OCI-LY7 (cell line): ENCODE measurements around the gene CEP20. TPM values are rescaled to one million over a fixed set of nuclear protein-coding genes. Genes with fewer than 3 reads are reported as not detected.

ENCODE experiments used
- BruUV-seq: library from RNA; stranded (reverse); fragments of 400-500 nt; replicated peaks from 2 replicates; lab custom pipeline; 2021; lab: Mats Ljungman, UMichigan
- CTCF ChIA-PET: fragments of 300-600 bp; sonication (Branson Sonifier 250); formaldehyde crosslinking; loops from one replicate; lab custom pipeline; 2022; ENCODE audit warnings: antibody characterized with exemption; ENCODE audit not compliant: unreplicated experiment; lab: Charles Lee
- POLR2A ChIA-PET: fragments of 300-600 bp; sonication (Branson Sonifier 250); formaldehyde crosslinking; loops from one replicate; lab custom pipeline; 2022; ENCODE audit warnings: antibody characterized with exemption; lab: Charles Lee
- DNase-seq: peaks from one replicate; pipeline ENCODE4 v3.0.0-alpha.2; 2015; ENCODE audit warnings: low spot score
- H2AFZ ChIP-seq: fragments of 200-600 bp; sonication (generic), shearing (Covaris generic); 2 replicates; pipeline ENCODE4 v1.6.1; 2014; ENCODE audit warnings: mild to moderate bottlenecking, antibody characterized with exemption, low read length, moderate library complexity
- H3K27ac ChIP-seq: fragments of 200-600 bp; sonication (generic); 2 replicates; pipeline ENCODE4 v1.5.1; 2014; ENCODE audit warnings: mixed run types, low read depth, mild to moderate bottlenecking, moderate library complexity, low read length, inconsistent platforms; ENCODE audit not compliant: poor library complexity, severe bottlenecking
- H3K36me3 ChIP-seq: fragments of 200-600 bp; sonication (generic); 2 replicates; pipeline ENCODE4 v1.6.1; 2014; ENCODE audit warnings: mild to moderate bottlenecking, antibody characterized with exemption, low read length, moderate library complexity, mixed read lengths; ENCODE audit not compliant: insufficient read depth
- H3K4me1 ChIP-seq: fragments of 200-600 bp; sonication (generic); 2 replicates; pipeline ENCODE4 v1.5.1; 2014; ENCODE audit warnings: mild to moderate bottlenecking, low read length; ENCODE audit not compliant: insufficient read depth, poor library complexity, severe bottlenecking
- H3K4me2 ChIP-seq: fragments of 200-600 bp; sonication (generic); 2 replicates; pipeline ENCODE4 v1.6.1; 2014; ENCODE audit warnings: mild to moderate bottlenecking, low read length
- H3K4me3 ChIP-seq: fragments of 200-600 bp; sonication (generic); 2 replicates; pipeline ENCODE4 v1.5.1; 2014; ENCODE audit warnings: mild to moderate bottlenecking, low read depth, low read length; ENCODE audit not compliant: poor library complexity, severe bottlenecking
- H3K79me2 ChIP-seq: fragments of 200-600 bp; sonication (generic); 2 replicates; pipeline ENCODE4 v1.6.1; 2016; ENCODE audit warnings: low read depth, mild to moderate bottlenecking, low read length, moderate library complexity, mixed read lengths; ENCODE audit not compliant: insufficient read depth
- H3K9me2 ChIP-seq: fragments of 200-600 bp; sonication (generic); 2 replicates; pipeline ENCODE4 v1.6.1; 2016; ENCODE audit warnings: mild to moderate bottlenecking, low read length, mixed read lengths; ENCODE audit not compliant: insufficient read depth
- H3K9me3 ChIP-seq: fragments of 200-600 bp; sonication (generic); 2 replicates; pipeline ENCODE4 v1.6.1; 2014; ENCODE audit warnings: mild to moderate bottlenecking, mixed run types, low read length, mixed read lengths
- H4K20me1 ChIP-seq: fragments of 200-600 bp; sonication (generic); 2 replicates; pipeline ENCODE4 v1.6.1; 2014; ENCODE audit warnings: mild to moderate bottlenecking, antibody characterized with exemption, low read length, moderate library complexity, mixed read lengths; ENCODE audit not compliant: insufficient read depth
- CTCF ChIP-seq: fragments of 200-600 bp; sonication (generic); conservative IDR thresholded peaks from 2 replicates; pipeline ENCODE4 v1.5.1; 2014; ENCODE audit warnings: mild to moderate bottlenecking, antibody characterized with exemption, low read length, moderate library complexity, mixed read lengths
- EZH2phosphoT487 ChIP-seq: fragments of 200-600 bp; sonication (generic); IDR thresholded peaks from 2 replicates; pipeline ENCODE4 v1.6.1; 2018; ENCODE audit warnings: low read depth, borderline replicate concordance, mild to moderate bottlenecking, mixed run types, antibody characterized with exemption, low read length, moderate library complexity, mixed read lengths
- intact Hi-C: fragments of 100-400 bp; cut with micrococcal nuclease; formaldehyde crosslinking; loops from one replicate; pipeline ENCODE4 v1.10.0; 2022; ENCODE audit not compliant: unreplicated experiment
- total RNA-seq, 2 experiments: library from RNA; depleted of rRNA in 1 of 2; stranded (reverse); fragments of >200 nt in 1 of 2; shearing (Covaris generic) in 1 of 2; gene quantifications; 2 replicates each; pipeline ENCODE4 v1.2.3, GENCODE V29; 2014 to 2022

The CEP20 gene
- total RNA-seq, 2 experiments from 2014 or later = 36.6 to 62.8 TPM

GRCh38 chr16:15899538-15900100 lies 11.2 kb upstream of the CEP20 start:
- no peaks in the 10 kb centered on the region for H3K36me3 ChIP-seq
- no peak overlapping the region for H3K4me2 ChIP-seq
- no TSS peak for BruUV-seq
- ChIA-PET POLR2A (no interaction called here), CTCF (no interaction called here)
- H2AFZ ChIP-seq = no peak overlapping the region; the same call in 1 of the 2 replicates
- no peak overlapping the region for H3K27ac ChIP-seq
- H3K4me1 ChIP-seq = peaks cover 23% of the 10 kb centered on the region
- no peak overlapping the region for H3K4me3 ChIP-seq
- no peaks in the 10 kb centered on the region for H4K20me1 ChIP-seq
- DNase-seq = no peak
- no peaks in the 10 kb centered on the region for H3K79me2 ChIP-seq
- no peak for TF ChIP-seq CTCF
- no peak for TF ChIP-seq EZH2phosphoT487
- intact Hi-C loops = no loop called here
- no peaks in the 10 kb centered on the region for H3K9me3 ChIP-seq
- H3K9me2 ChIP-seq = no peaks in the 10 kb centered on the region

GRCh38 chr16:15898654-15899053 lies 10.3 kb upstream of the CEP20 start:
- Histone ChIP-seq H3K4me3 (no peak overlapping the region), H2AFZ (no peak overlapping the region), H3K27ac (no peak overlapping the region), H4K20me1 (no peaks in the 10 kb centered on the region), H3K79me2 (no peaks in the 10 kb centered on the region), H3K4me1 (peaks cover 23% of the 10 kb centered on the region), H3K9me2 (no peaks in the 10 kb centered on the region), H3K36me3 (no peaks in the 10 kb centered on the region), H3K4me2 (no peak overlapping the region; the same call in 1 of the 2 replicates), H3K9me3 (no peaks in the 10 kb centered on the region)
- POLR2A ChIA-PET = no interaction called here
- no TSS peak for BruUV-seq
- DNase-seq = no peak
- intact Hi-C loops = no loop called here
- TF ChIP-seq EZH2phosphoT487 = no peak
- no peak for TF ChIP-seq CTCF
- CTCF ChIA-PET = no interaction called here

GRCh38 chr16:15897834-15898254 lies 9.4 kb upstream of the CEP20 start:
- POLR2A ChIA-PET = interaction anchor here (0.5 to 1.2 kb wide), 4 partner anchors 9 to 69 kb away, joined by 3 read pairs; partner anchors contain the start of gene CEP20
- CTCF ChIA-PET = no interaction called here
- Histone ChIP-seq H3K79me2 (no peaks in the 10 kb centered on the region), H3K9me3 (no peaks in the 10 kb centered on the region), H3K9me2 (no peaks in the 10 kb centered on the region), H3K27ac (no peak overlapping the region), H3K4me3 (peak overlapping the region; percentile 2), H3K36me3 (no peaks in the 10 kb centered on the region), H3K4me1 (peaks cover 23% of the 10 kb centered on the region), H4K20me1 (no peaks in the 10 kb centered on the region), H2AFZ (peak overlapping the region; percentile 70), H3K4me2 (peak overlapping the region; percentile 47)
- TF ChIP-seq EZH2phosphoT487 (no peak), CTCF (no peak)
- BruUV-seq = no TSS peak
- intact Hi-C loops = no loop called here
- DNase-seq = peak; percentile 51
